Activated naive CD4-positive, alpha-beta T cell treated with anti-CD3 and anti-CD28 coated beads for 36 hours (primary cell): ENCODE data around the gene ADGRL1. TPM values are rescaled to one million over a fixed set of nuclear protein-coding genes. Genes with fewer than 3 reads are reported as not detected.
"Not testable (repeated sequence)": the region's sequence is repeated elsewhere in the genome, so short reads cannot be mapped to it uniquely, and the experiment has no call there.

Experiments
- CTCF ChIA-PET: fragments of 350-600 bp; sonication (Branson Sonifier 250); formaldehyde crosslinking; loops from one replicate; lab custom pipeline; 2021; ENCODE audit warnings: antibody characterized with exemption; lab: Charles Lee
- DNase-seq: peaks from one replicate; pipeline ENCODE4 v3.0.0-alpha.2; 2020
- H3K27ac Mint-ChIP-seq: one replicate; pipeline ENCODE4 v1.8.0; 2021; ENCODE audit warnings: mild to moderate bottlenecking, mixed read lengths
- H3K27me3 Mint-ChIP-seq: one replicate; pipeline ENCODE4 v1.8.0; 2021; ENCODE audit warnings: low read depth, mixed read lengths
- H3K36me3 Mint-ChIP-seq: one replicate; pipeline ENCODE4 v1.8.0; 2021; ENCODE audit warnings: low read depth, mixed read lengths
- H3K4me1 Mint-ChIP-seq: one replicate; pipeline ENCODE4 v1.8.0; 2021; ENCODE audit warnings: low read depth, mixed read lengths
- H3K4me3 Mint-ChIP-seq: one replicate; pipeline ENCODE4 v1.8.0; 2021; ENCODE audit warnings: mild to moderate bottlenecking, moderate library complexity, mixed read lengths
- H3K9me3 Mint-ChIP-seq: one replicate; pipeline ENCODE4 v1.8.0; 2021; ENCODE audit warnings: mixed read lengths
- intact Hi-C: fragments of 100-400 bp; cut with micrococcal nuclease; formaldehyde crosslinking; loops from one replicate; pipeline ENCODE4 v1.15.1; 2023
- total RNA-seq, 2 experiments: library from RNA; stranded (reverse); gene quantifications; one replicate each; pipeline ENCODE4 v1.2.3, GENCODE V29; 2021

The ADGRL1 gene
- total RNA-seq, 2 experiments from 2014 or later, result 13.5 to 14.6 TPM

- H3K4me1 Mint-ChIP-seq, H3K36me3 Mint-ChIP-seq, H3K9me3 Mint-ChIP-seq, DNase-seq, H3K4me3 Mint-ChIP-seq, H3K27me3 Mint-ChIP-seq, H3K27ac Mint-ChIP-seq, intact Hi-C loops, CTCF ChIA-PET: not testable (repeated sequence)
Observed at GRCh38 chr19:14244393-14244792, 38.4 kb upstream of the ADGRL1 start.

GRCh38 chr19:14243718-14244117, 37.7 kb upstream of the ADGRL1 start:
- H3K9me3 Mint-ChIP-seq, CTCF ChIA-PET, H3K4me3 Mint-ChIP-seq, H3K27ac Mint-ChIP-seq, H3K27me3 Mint-ChIP-seq, H3K4me1 Mint-ChIP-seq, intact Hi-C loops, DNase-seq, H3K36me3 Mint-ChIP-seq: not testable (repeated sequence)

- no peak for DNase-seq
- intact Hi-C loops, result no loop called here
- H3K27me3 Mint-ChIP-seq, result no peaks in the 10 kb centered on the region
- CTCF ChIA-PET, result interaction anchor here (1.2 kb wide), 1 partner anchor 111 kb away, joined by 3 read pairs; no protein-coding TSS in a partner anchor
- H3K36me3 Mint-ChIP-seq, result no peaks in the 10 kb centered on the region
- H3K27ac Mint-ChIP-seq, result no peak overlapping the region
- H3K4me1 Mint-ChIP-seq, result no peaks in the 10 kb centered on the region
- no peak overlapping the region for H3K4me3 Mint-ChIP-seq
- H3K9me3 Mint-ChIP-seq, result peaks cover 1% of the 10 kb centered on the region
Observed at GRCh38 chr19:14237014-14237941, 31.3 kb upstream of the ADGRL1 start.

- H3K27ac Mint-ChIP-seq, H3K4me1 Mint-ChIP-seq, H3K27me3 Mint-ChIP-seq, intact Hi-C loops, H3K36me3 Mint-ChIP-seq, H3K9me3 Mint-ChIP-seq, DNase-seq, H3K4me3 Mint-ChIP-seq: not testable (repeated sequence)
- CTCF ChIA-PET, result interaction anchor here (0.6 kb wide), 1 partner anchor 649 kb away, joined by 3 read pairs; no protein-coding TSS in a partner anchor
Observed at GRCh38 chr19:14232945-14233344, 27.0 kb upstream of the ADGRL1 start.

GRCh38 chr19:14228446-14229071, 22.6 kb upstream of the ADGRL1 start:
- DNase-seq, result peak; percentile 14
- H3K27me3 Mint-ChIP-seq, H3K36me3 Mint-ChIP-seq, CTCF ChIA-PET, H3K9me3 Mint-ChIP-seq, H3K27ac Mint-ChIP-seq: not testable (repeated sequence)
- peak overlapping the region; percentile 38 for H3K4me3 Mint-ChIP-seq
- peaks cover 12% of the 10 kb centered on the region for H3K4me1 Mint-ChIP-seq
- intact Hi-C loops, result loop anchor here (10.0 kb wide), 1 partner anchor 46 kb away; no protein-coding TSS in a partner anchor

- CTCF ChIA-PET, H3K9me3 Mint-ChIP-seq, H3K27me3 Mint-ChIP-seq: not testable (repeated sequence)
Observed at GRCh38 chr19:14226498-14226897, 20.5 kb upstream of the ADGRL1 start.

GRCh38 chr19:14222886-14223285, 16.9 kb upstream of the ADGRL1 start:
- no peaks in the 10 kb centered on the region for H3K27me3 Mint-ChIP-seq
- H3K4me1 Mint-ChIP-seq, result peaks cover 8% of the 10 kb centered on the region
- intact Hi-C loops, result loop anchor here (10.0 kb wide), 1 partner anchor 52 kb away; no protein-coding TSS in a partner anchor
- H3K36me3 Mint-ChIP-seq, result no peaks in the 10 kb centered on the region
- H3K4me3 Mint-ChIP-seq, result no peak overlapping the region
- no peaks in the 10 kb centered on the region for H3K9me3 Mint-ChIP-seq
- CTCF ChIA-PET, result no interaction called here
- H3K27ac Mint-ChIP-seq, result no peak overlapping the region
- no peak for DNase-seq

More at GRCh38 chr19:14226498-14226897, 20.5 kb upstream of the ADGRL1 start:
- intact Hi-C loops, result loop anchor here (10.0 kb wide), 1 partner anchor 48 kb away; no protein-coding TSS in a partner anchor
- peaks cover 14% of the 10 kb centered on the region for H3K4me1 Mint-ChIP-seq
- not testable (repeated sequence) for H3K4me3 Mint-ChIP-seq, H3K36me3 Mint-ChIP-seq, H3K27ac Mint-ChIP-seq, DNase-seq

- not testable (repeated sequence) for H3K27ac Mint-ChIP-seq, H3K36me3 Mint-ChIP-seq, H3K27me3 Mint-ChIP-seq, H3K9me3 Mint-ChIP-seq, H3K4me1 Mint-ChIP-seq
- intact Hi-C loops, result loop anchor here (1.0 to 10.0 kb wide), 2 partner anchors 53 to 127 kb away; no protein-coding TSS in a partner anchor
- H3K4me3 Mint-ChIP-seq, result peak overlapping the region; percentile 58
- peak; percentile 87 for DNase-seq
- CTCF ChIA-PET, result interaction anchor here (0.6 to 1.2 kb wide), 3 partner anchors 40 to 133 kb away, joined by 3 read pairs; no protein-coding TSS in a partner anchor
Observed at GRCh38 chr19:14221345-14221744, 15.4 kb upstream of the ADGRL1 start.

GRCh38 chr19:14218620-14219330, 12.8 kb upstream of the ADGRL1 start:
- Mint-ChIP-seq H3K4me1 (peaks cover 10% of the 10 kb centered on the region), H3K27me3 (no peaks in the 10 kb centered on the region), H3K4me3 (no peak overlapping the region), H3K9me3 (no peaks in the 10 kb centered on the region), H3K36me3 (no peaks in the 10 kb centered on the region), H3K27ac (no peak overlapping the region)
- DNase-seq, result no peak
- CTCF ChIA-PET, result interaction anchor here (0.7 to 2.7 kb wide), 4 partner anchors 46 to 131 kb away, joined by 3 to 8 read pairs (median 4); no protein-coding TSS in a partner anchor
- intact Hi-C loops, result no loop called here

- H3K9me3 Mint-ChIP-seq, H3K4me1 Mint-ChIP-seq, H3K27ac Mint-ChIP-seq, H3K27me3 Mint-ChIP-seq, H3K36me3 Mint-ChIP-seq, H3K4me3 Mint-ChIP-seq, DNase-seq: not testable (repeated sequence)
- CTCF ChIA-PET, result interaction anchor here (0.6 to 2.7 kb wide), 6 partner anchors 47 to 134 kb away, joined by 3 to 8 read pairs (median 4); no protein-coding TSS in a partner anchor
- intact Hi-C loops, result loop anchor here (2.0 kb wide), 1 partner anchor 131 kb away; no protein-coding TSS in a partner anchor
Observed at GRCh38 chr19:14217886-14218285, 11.9 kb upstream of the ADGRL1 start.

GRCh38 chr19:14214580-14214979, 8.6 kb upstream of the ADGRL1 start:
- Mint-ChIP-seq H3K27me3 (peaks cover 3% of the 10 kb centered on the region), H3K27ac (no peak overlapping the region), H3K9me3 (no peaks in the 10 kb centered on the region), H3K4me3 (no peak overlapping the region), H3K36me3 (no peaks in the 10 kb centered on the region), H3K4me1 (peaks cover 8% of the 10 kb centered on the region)
- intact Hi-C loops, result no loop called here
- CTCF ChIA-PET, result interaction anchor here (0.6 kb wide), 2 partner anchors 19 to 216 kb away, joined by 3 to 4 read pairs; no protein-coding TSS in a partner anchor
- DNase-seq, result no peak

- H3K4me3 Mint-ChIP-seq, result not testable (repeated sequence)
Observed at GRCh38 chr19:14210182-14210581, 4.2 kb upstream of the ADGRL1 start.

More at GRCh38 chr19:14210182-14210581, 4.2 kb upstream of the ADGRL1 start:
- Mint-ChIP-seq H3K4me1 (peaks cover 18% of the 10 kb centered on the region), H3K27me3 (peaks cover 14% of the 10 kb centered on the region)
- DNase-seq, CTCF ChIA-PET, H3K9me3 Mint-ChIP-seq, H3K27ac Mint-ChIP-seq, intact Hi-C loops, H3K36me3 Mint-ChIP-seq: not testable (repeated sequence)
